Astrocyte (in vitro differentiated cells and primary cell): ENCODE results near the gene NGDN. TPM values are rescaled to one million over a fixed set of nuclear protein-coding genes. Genes with fewer than 3 reads are reported as not detected.

Experiments used
- DNase-seq: peaks from one replicate; pipeline ENCODE4 v3.0.0-alpha.2; 2010; ENCODE audit warnings: low read depth
- FAIRE-seq: peaks from 2 replicates; lab custom pipeline; 2011; peaks lifted over from hg19 to GRCh38; lab: Jason Lieb, UNC
- H2AFZ ChIP-seq: 2 replicates; pipeline ENCODE4 v1.6.0; 2012; ENCODE audit warnings: low read depth, low read length, inconsistent platforms
- H3K27ac ChIP-seq: 2 replicates; pipeline ENCODE4 v1.5.1; 2011; ENCODE audit warnings: low read depth, low read length, inconsistent platforms
- H3K27me3 ChIP-seq: 2 replicates; pipeline ENCODE4 v1.6.0; 2011; ENCODE audit warnings: low read length, inconsistent platforms; ENCODE audit not compliant: insufficient read depth
- H3K36me3 ChIP-seq: 2 replicates; pipeline ENCODE4 v1.5.1; 2011; ENCODE audit warnings: low read length, inconsistent platforms; ENCODE audit not compliant: insufficient read depth
- H3K4me1 ChIP-seq: 2 replicates; pipeline ENCODE4 v1.5.1; 2011; ENCODE audit warnings: low read length, inconsistent platforms; ENCODE audit not compliant: insufficient read depth
- H3K4me2 ChIP-seq: 2 replicates; pipeline ENCODE4 v1.6.0; 2012; ENCODE audit warnings: low read length, inconsistent platforms
- H3K4me3 ChIP-seq: 2 replicates; pipeline ENCODE4 v1.5.1; 2011; ENCODE audit warnings: low read depth, mild to moderate bottlenecking, low read length, inconsistent platforms; ENCODE audit not compliant: insufficient read depth
- H3K79me2 ChIP-seq: 2 replicates; pipeline ENCODE4 v1.6.0; 2012; ENCODE audit warnings: mild to moderate bottlenecking, low read length, inconsistent platforms; ENCODE audit not compliant: insufficient read depth
- H3K9ac ChIP-seq: 2 replicates; pipeline ENCODE4 v1.6.0; 2012; ENCODE audit warnings: mild to moderate bottlenecking, low read length, inconsistent platforms
- H3K9me3 ChIP-seq: 2 replicates; pipeline ENCODE4 v1.5.1; 2012; ENCODE audit warnings: low read depth, mild to moderate bottlenecking, low read length, inconsistent platforms; ENCODE audit not compliant: insufficient read depth
- H4K20me1 ChIP-seq: 2 replicates; pipeline ENCODE4 v1.6.0; 2012; ENCODE audit warnings: low read length, inconsistent platforms; ENCODE audit not compliant: insufficient read depth
- H3K27ac Mint-ChIP-seq: one replicate; pipeline ENCODE4 v1.8.0; 2021; ENCODE audit warnings: mild to moderate bottlenecking, mixed read lengths; ENCODE audit not compliant: unreplicated experiment
- H3K27me3 Mint-ChIP-seq: one replicate; pipeline ENCODE4 v1.8.0; 2021; ENCODE audit warnings: low read depth, mixed read lengths; ENCODE audit not compliant: unreplicated experiment
- H3K36me3 Mint-ChIP-seq: one replicate; pipeline ENCODE4 v1.8.0; 2021; ENCODE audit warnings: low read depth, mixed read lengths; ENCODE audit not compliant: unreplicated experiment
- H3K4me1 Mint-ChIP-seq: one replicate; pipeline ENCODE4 v1.8.0; 2021; ENCODE audit warnings: low read depth, mixed read lengths; ENCODE audit not compliant: unreplicated experiment
- H3K4me3 Mint-ChIP-seq: one replicate; pipeline ENCODE4 v1.8.0; 2021; ENCODE audit warnings: mild to moderate bottlenecking, moderate library complexity, mixed read lengths; ENCODE audit not compliant: unreplicated experiment
- H3K9me3 Mint-ChIP-seq: one replicate; pipeline ENCODE4 v1.8.0; 2021; ENCODE audit warnings: mild to moderate bottlenecking, mixed read lengths; ENCODE audit not compliant: unreplicated experiment
- EZH2 ChIP-seq: IDR thresholded peaks from 2 replicates; pipeline ENCODE4 v1.6.1; 2012; ENCODE audit warnings: mild to moderate bottlenecking, low read length, inconsistent platforms; ENCODE audit not compliant: insufficient read depth
- total RNA-seq: library from RNA; stranded (reverse); gene quantifications from 2 replicates; pipeline ENCODE4 v1.2.1, GENCODE V29; 2021
- TF ChIP-seq, protein P1 (sequence below): IDR thresholded peaks from 2 replicates; pipeline ENCODE4 v1.5.1; 2011; ENCODE audit warnings: low read depth, mild to moderate bottlenecking, inconsistent platforms, low read length, moderate library complexity; ENCODE audit not compliant: insufficient read depth

The NGDN gene
- total RNA-seq, 1 donor from 2014 or later = 28.6 TPM

DNA sequence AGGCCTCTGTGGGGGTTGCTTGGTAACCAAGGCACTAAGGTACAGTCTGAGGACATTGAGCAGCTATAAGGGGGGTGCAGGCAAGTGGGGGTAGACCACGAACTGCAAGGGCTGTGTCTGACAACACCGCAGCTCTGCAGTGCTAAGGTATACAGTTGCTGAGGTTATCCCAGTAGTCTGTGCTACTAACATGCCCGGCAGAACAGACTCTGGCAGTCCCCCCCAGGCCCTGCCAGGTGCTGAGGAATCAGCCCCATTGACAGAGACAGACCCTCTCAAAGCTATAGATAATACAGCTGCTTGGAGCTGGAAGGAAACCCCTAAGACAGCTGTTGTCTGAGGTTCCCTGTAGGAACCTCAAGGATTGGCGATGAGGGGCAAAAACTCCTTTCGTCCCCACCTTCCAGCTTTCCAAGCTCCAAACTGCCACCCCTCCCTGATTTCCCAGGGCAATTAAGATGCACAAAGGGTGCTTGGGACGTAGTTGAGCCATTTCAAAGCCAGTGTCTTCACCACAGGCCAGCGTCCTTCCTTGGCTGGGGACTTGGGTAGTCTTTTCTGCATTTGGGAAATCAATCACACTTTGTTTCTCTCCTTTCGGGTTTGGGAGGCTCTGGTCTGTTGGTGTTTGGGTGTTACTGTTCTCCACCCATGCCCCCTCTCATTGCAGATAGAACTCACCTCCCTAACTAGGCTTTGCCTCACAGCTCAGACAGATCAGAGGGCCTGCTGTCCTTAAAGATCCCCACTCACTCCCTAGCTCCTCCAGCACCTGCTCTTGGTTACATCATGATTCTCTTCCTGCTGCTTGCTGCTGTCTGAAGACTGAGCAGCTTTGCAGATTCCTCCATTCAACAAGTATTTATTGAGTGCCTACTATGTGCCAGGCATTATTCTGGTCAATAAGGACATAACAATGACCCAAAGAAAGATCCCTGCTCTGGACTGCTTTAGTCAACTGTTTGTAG, 32.1 kb upstream of the NGDN start:
- Histone ChIP-seq H3K4me2 (no peak overlapping the region), H4K20me1 (no peaks in the 10 kb centered on the region), H3K9ac (no peak overlapping the region), H3K79me2 (no peaks in the 10 kb centered on the region), H3K4me3 (no peak overlapping the region), H3K9me3 (no peaks in the 10 kb centered on the region), H3K4me1 (no peaks in the 10 kb centered on the region), H3K27ac (no peak overlapping the region), H3K36me3 (no peaks in the 10 kb centered on the region), H2AFZ (no peak overlapping the region), H3K27me3 (peaks cover 4% of the 10 kb centered on the region)
- Mint-ChIP-seq H3K9me3 (peaks cover 5% of the 10 kb centered on the region), H3K36me3 (no peaks in the 10 kb centered on the region), H3K27me3 (peaks cover 23% of the 10 kb centered on the region), H3K4me3 (no peak overlapping the region), H3K27ac (no peak overlapping the region), H3K4me1 (peaks cover 18% of the 10 kb centered on the region)
- DNase-seq (no peak), FAIRE-seq (no peak)
- TF ChIP-seq, protein P1, sequence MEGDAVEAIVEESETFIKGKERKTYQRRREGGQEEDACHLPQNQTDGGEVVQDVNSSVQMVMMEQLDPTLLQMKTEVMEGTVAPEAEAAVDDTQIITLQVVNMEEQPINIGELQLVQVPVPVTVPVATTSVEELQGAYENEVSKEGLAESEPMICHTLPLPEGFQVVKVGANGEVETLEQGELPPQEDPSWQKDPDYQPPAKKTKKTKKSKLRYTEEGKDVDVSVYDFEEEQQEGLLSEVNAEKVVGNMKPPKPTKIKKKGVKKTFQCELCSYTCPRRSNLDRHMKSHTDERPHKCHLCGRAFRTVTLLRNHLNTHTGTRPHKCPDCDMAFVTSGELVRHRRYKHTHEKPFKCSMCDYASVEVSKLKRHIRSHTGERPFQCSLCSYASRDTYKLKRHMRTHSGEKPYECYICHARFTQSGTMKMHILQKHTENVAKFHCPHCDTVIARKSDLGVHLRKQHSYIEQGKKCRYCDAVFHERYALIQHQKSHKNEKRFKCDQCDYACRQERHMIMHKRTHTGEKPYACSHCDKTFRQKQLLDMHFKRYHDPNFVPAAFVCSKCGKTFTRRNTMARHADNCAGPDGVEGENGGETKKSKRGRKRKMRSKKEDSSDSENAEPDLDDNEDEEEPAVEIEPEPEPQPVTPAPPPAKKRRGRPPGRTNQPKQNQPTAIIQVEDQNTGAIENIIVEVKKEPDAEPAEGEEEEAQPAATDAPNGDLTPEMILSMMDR = no peak
- TF ChIP-seq EZH2 = no peak

DNA sequence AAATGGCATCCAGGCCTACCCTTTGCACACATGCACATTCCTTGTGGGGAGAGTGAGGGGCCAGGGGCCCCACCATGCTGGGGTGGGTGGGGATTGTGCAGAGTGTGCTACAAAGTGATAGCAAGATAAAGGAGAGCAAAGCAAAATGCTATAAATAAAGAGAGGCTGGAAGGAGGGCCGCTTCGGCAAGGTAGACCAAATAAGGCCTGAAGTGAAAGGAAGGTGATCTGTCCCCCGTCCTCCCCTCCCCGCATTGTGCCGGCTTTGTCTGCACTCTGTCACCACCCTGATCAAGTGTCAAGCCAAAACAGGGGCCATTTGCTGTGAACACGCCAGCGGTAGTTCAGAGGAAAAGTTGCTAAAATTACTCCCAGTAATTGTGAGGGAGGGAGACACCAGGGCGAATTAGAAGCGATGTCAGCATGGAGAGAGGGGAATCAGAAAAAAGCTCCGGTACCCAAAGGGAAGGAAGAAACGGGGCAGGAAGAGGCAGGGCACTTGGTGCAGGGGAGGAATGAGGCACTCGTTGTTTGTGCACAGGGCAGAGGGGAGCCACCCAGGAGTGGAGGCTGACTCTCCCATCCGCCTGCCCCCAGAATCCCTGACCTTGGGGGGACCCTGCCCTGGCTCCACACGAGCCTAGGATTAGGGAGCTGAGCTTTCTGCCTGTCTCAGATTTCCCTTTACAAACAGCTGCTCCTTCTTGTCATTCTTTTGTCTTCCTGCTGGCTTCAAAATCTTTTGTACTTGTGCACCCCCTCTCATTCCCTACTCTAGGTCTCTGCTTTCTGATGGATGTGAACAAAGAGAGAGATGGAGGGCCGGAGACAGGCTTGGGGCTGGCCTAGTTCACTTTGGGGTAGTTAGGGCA, 31.2 kb upstream of the NGDN start:
- no peak overlapping the region for H3K4me3 ChIP-seq
- H2AFZ ChIP-seq = no peak overlapping the region
- H3K9me3 ChIP-seq = no peaks in the 10 kb centered on the region
- Mint-ChIP-seq H3K4me1 (peaks cover 18% of the 10 kb centered on the region), H3K36me3 (peaks cover 2% of the 10 kb centered on the region), H3K9me3 (peaks cover 5% of the 10 kb centered on the region), H3K4me3 (no peak overlapping the region), H3K27ac (no peak overlapping the region), H3K27me3 (peaks cover 27% of the 10 kb centered on the region)
- no peak overlapping the region for H3K27ac ChIP-seq
- H3K79me2 ChIP-seq = no peaks in the 10 kb centered on the region
- no peak overlapping the region for H3K9ac ChIP-seq
- no peak overlapping the region for H3K4me2 ChIP-seq
- H3K36me3 ChIP-seq = no peaks in the 10 kb centered on the region
- no peak for DNase-seq
- TF ChIP-seq, protein P1 = no peak
- no peak for TF ChIP-seq EZH2
- no peaks in the 10 kb centered on the region for H4K20me1 ChIP-seq
- H3K4me1 ChIP-seq = no peaks in the 10 kb centered on the region
- H3K27me3 ChIP-seq = peaks cover 4% of the 10 kb centered on the region
- no peak for FAIRE-seq
